GM12891 (cell line): ENCODE results near the gene STK39.

Experiments
- POLR2A ChIP-seq: IDR thresholded peaks from 2 replicates; pipeline ENCODE4 v1.6.1; 2011; ENCODE audit warnings: low read depth, low read length, control low read depth
- POLR2AphosphoS5 ChIP-seq: IDR thresholded peaks from 2 replicates; pipeline ENCODE4 v1.6.1; 2011; ENCODE audit warnings: low read depth, low read length, control low read depth
- POU2F2 ChIP-seq: IDR thresholded peaks from 2 replicates; pipeline ENCODE4 v1.6.1; 2011; ENCODE audit warnings: low read depth, mild to moderate bottlenecking, control low read depth, low read length, moderate library complexity
- SPI1 ChIP-seq: IDR thresholded peaks from 2 replicates; pipeline ENCODE4 v1.6.1; 2011; ENCODE audit warnings: low read depth, low read length, control low read depth
- TAF1 ChIP-seq: IDR thresholded peaks from 2 replicates; pipeline ENCODE4 v1.6.1; 2011; ENCODE audit warnings: low read depth, low read length, control low read depth

- no peak for TF ChIP-seq POLR2A
- no peak for TF ChIP-seq POLR2AphosphoS5
- no peak for TF ChIP-seq TAF1
- no peak for TF ChIP-seq POU2F2
- TF ChIP-seq SPI1, result no peak
Observed at GRCh38 chr2:167953776-167954175, 293.6 kb downstream of the STK39 start.
